ENCODE measurements around the gene FAAP20.

The FAAP20 gene

GRCh38 chr1:2202843-2203601 lies 8.4 kb upstream of the FAAP20 start:
- peaks cover 10% of the 10 kb centered on the region for H3K79me1 ChIP-seq (ENCODE audit: low read length)
- H3K14ac ChIP-seq (ENCODE audit: low read length) = no peak overlapping the region
- H3K36me3 ChIP-seq (ENCODE audit: control insufficient read depth in 1 of 2, insufficient read depth in 2 of 2, low read length in 2 of 2) = no peaks in the 10 kb centered on the region
- H3K4me2 ChIP-seq (ENCODE audit: low read length) = no peak overlapping the region
- no peak overlapping the region for H3K4me3 ChIP-seq (ENCODE audit: low read depth, low read length)
- no peak overlapping the region for H3K4ac ChIP-seq (ENCODE audit: low read depth, low read length)
- no peak overlapping the region for H3K9ac ChIP-seq (ENCODE audit: low read length)
- no peak overlapping the region for H4K12ac ChIP-seq (ENCODE audit: low read depth, low read length)
- peaks cover 2% of the 10 kb centered on the region for H3K9me3 ChIP-seq (ENCODE audit: insufficient read depth, low read depth, low read length)
- H3K23ac ChIP-seq (ENCODE audit: low read length) = no peak overlapping the region
- no peak overlapping the region for H4K8ac ChIP-seq (ENCODE audit: low read depth, low read length)
- no peak overlapping the region for H2AK5ac ChIP-seq (ENCODE audit: low read length)
- no peak overlapping the region for H3K27ac ChIP-seq (ENCODE audit: low read depth, low read length)
- no peak for DNase-seq
- H4K91ac ChIP-seq (ENCODE audit: low read depth, low read length) = no peak overlapping the region
- H3K4me1 ChIP-seq (ENCODE audit: control insufficient read depth in 1 of 2, insufficient read depth in 2 of 2, low read length in 2 of 2) = peaks cover 13 to 15% of the 10 kb centered on the region in 2 experiments
- H2BK12ac ChIP-seq (ENCODE audit: low read length) = no peak overlapping the region
- H2AFZ ChIP-seq (ENCODE audit: insufficient read depth, low read length, poor library complexity) = no peak overlapping the region
- no CpG with 5 or more reads among the region's 15 CpGs for WGBS (ENCODE audit: extremely low coverage, insufficient coverage, insufficient read length)
- H3K18ac ChIP-seq (ENCODE audit: low read length) = no peak overlapping the region
- peaks cover 6% of the 10 kb centered on the region for H3K79me2 ChIP-seq (ENCODE audit: control insufficient read depth, insufficient read depth, low read length, poor library complexity)
- no peak overlapping the region for H2BK120ac ChIP-seq (ENCODE audit: insufficient read depth, low read length, poor library complexity)
- no peak overlapping the region for H2BK5ac ChIP-seq (ENCODE audit: low read depth, low read length, poor library complexity)
- no peaks in the 10 kb centered on the region for H3K27me3 ChIP-seq (ENCODE audit: insufficient read depth, low read length)

DNA sequence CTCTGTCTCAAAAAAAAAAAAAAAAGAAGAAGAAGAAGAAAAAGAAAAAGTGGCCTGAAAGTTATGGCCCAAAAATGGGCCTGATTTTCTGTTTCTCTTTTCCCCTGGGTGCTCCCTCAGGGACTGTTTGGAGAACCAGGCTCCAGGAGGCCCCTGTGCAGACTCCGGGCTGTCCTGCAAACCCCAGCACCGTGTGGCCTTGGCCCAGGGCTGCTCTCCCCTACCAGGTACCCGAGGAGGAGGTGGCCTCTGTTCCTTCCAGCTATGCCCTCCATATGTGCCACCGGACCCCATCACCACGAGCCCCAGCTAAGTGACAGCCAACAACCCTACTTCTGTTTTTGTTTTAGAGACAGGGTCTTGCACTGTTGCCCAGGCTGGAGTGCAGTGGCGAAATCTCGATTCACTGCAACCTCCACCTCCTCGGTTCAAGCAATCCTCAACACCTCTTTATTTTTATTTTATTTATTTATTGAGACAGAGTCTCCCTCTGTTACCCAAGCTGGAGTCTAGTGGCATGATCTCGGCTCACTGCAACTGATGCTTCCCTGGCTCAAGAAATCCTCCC lies 7.5 kb upstream of the FAAP20 start:
- no peak overlapping the region for H3K23ac ChIP-seq (ENCODE audit: low read length)
- H4K12ac ChIP-seq (ENCODE audit: low read depth, low read length) = no peak overlapping the region
- no peak overlapping the region for H2BK120ac ChIP-seq (ENCODE audit: insufficient read depth, low read length, poor library complexity)
- no peaks in the 10 kb centered on the region for H3K36me3 ChIP-seq (ENCODE audit: control insufficient read depth in 1 of 2, insufficient read depth in 2 of 2, low read length in 2 of 2)
- H3K27me3 ChIP-seq (ENCODE audit: insufficient read depth, low read length) = no peaks in the 10 kb centered on the region
- peaks cover 2% of the 10 kb centered on the region for H3K9me3 ChIP-seq (ENCODE audit: insufficient read depth, low read depth, low read length)
- no peak overlapping the region for H3K18ac ChIP-seq (ENCODE audit: low read length)
- H3K79me1 ChIP-seq (ENCODE audit: low read length) = peaks cover 10% of the 10 kb centered on the region
- H3K4me3 ChIP-seq (ENCODE audit: low read depth, low read length) = no peak overlapping the region
- no peak overlapping the region for H3K4me2 ChIP-seq (ENCODE audit: low read length)
- no peak overlapping the region for H3K9ac ChIP-seq (ENCODE audit: low read length)
- peaks cover 6% of the 10 kb centered on the region for H3K79me2 ChIP-seq (ENCODE audit: control insufficient read depth, insufficient read depth, low read length, poor library complexity)
- peaks cover 13 to 15% of the 10 kb centered on the region in 2 experiments for H3K4me1 ChIP-seq (ENCODE audit: control insufficient read depth in 1 of 2, insufficient read depth in 2 of 2, low read length in 2 of 2)
- H3K27ac ChIP-seq (ENCODE audit: low read depth, low read length) = no peak overlapping the region
- no peak for DNase-seq
- no peak overlapping the region for H4K91ac ChIP-seq (ENCODE audit: low read depth, low read length)
- H2BK12ac ChIP-seq (ENCODE audit: low read length) = no peak overlapping the region
- no peak overlapping the region for H2BK5ac ChIP-seq (ENCODE audit: low read depth, low read length, poor library complexity)
- no peak overlapping the region for H3K4ac ChIP-seq (ENCODE audit: low read depth, low read length)
- H3K14ac ChIP-seq (ENCODE audit: low read length) = no peak overlapping the region
- H2AK5ac ChIP-seq (ENCODE audit: low read length) = no peak overlapping the region
- no peak overlapping the region for H4K8ac ChIP-seq (ENCODE audit: low read depth, low read length)
- WGBS (ENCODE audit: extremely low coverage, insufficient coverage, insufficient read length) = no CpG with 5 or more reads among the region's 9 CpGs
- H2AFZ ChIP-seq (ENCODE audit: insufficient read depth, low read length, poor library complexity) = no peak overlapping the region

DNA sequence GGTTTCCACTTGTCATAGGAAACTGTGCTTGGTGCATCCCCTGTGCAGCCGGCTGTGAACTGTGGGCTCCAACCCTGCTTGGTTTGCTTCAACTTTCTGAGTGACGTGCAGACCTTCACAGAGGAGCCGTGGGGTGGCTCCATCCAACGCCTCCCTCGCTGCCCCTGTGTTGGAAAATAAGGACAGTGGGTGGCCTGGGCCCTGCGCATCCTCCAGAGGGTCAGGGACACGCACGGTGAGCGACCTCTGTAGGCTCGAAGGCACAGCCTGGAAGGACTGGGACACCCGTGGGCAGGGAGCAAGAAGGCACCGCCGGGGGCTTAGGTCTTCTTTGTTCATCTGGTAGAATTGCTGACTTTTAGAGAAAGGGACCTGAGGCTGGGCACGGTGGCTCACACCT lies 6.5 kb upstream of the FAAP20 start:
- H3K27ac ChIP-seq (ENCODE audit: low read depth, low read length) = no peak overlapping the region
- no peak overlapping the region for H2BK120ac ChIP-seq (ENCODE audit: insufficient read depth, low read length, poor library complexity)
- no peak overlapping the region for H4K91ac ChIP-seq (ENCODE audit: low read depth, low read length)
- H3K9ac ChIP-seq (ENCODE audit: low read length) = no peak overlapping the region
- H2AFZ ChIP-seq (ENCODE audit: insufficient read depth, low read length, poor library complexity) = no peak overlapping the region
- no peaks in the 10 kb centered on the region for H3K27me3 ChIP-seq (ENCODE audit: insufficient read depth, low read length)
- H3K36me3 ChIP-seq (ENCODE audit: control insufficient read depth in 1 of 2, insufficient read depth in 2 of 2, low read length in 2 of 2) = no peaks in the 10 kb centered on the region
- WGBS (ENCODE audit: extremely low coverage, insufficient coverage, insufficient read length) = no CpG with 5 or more reads among the region's 14 CpGs
- no peak overlapping the region for H3K14ac ChIP-seq (ENCODE audit: low read length)
- peaks cover 6% of the 10 kb centered on the region for H3K79me2 ChIP-seq (ENCODE audit: control insufficient read depth, insufficient read depth, low read length, poor library complexity)
- H4K8ac ChIP-seq (ENCODE audit: low read depth, low read length) = no peak overlapping the region
- no peak for DNase-seq
- peaks cover 10% of the 10 kb centered on the region for H3K79me1 ChIP-seq (ENCODE audit: low read length)
- H2BK12ac ChIP-seq (ENCODE audit: low read length) = no peak overlapping the region
- H2BK5ac ChIP-seq (ENCODE audit: low read depth, low read length, poor library complexity) = no peak overlapping the region
- H3K18ac ChIP-seq (ENCODE audit: low read length) = no peak overlapping the region
- no peak overlapping the region for H3K23ac ChIP-seq (ENCODE audit: low read length)
- no peak overlapping the region for H3K4me2 ChIP-seq (ENCODE audit: low read length)
- H3K4me3 ChIP-seq (ENCODE audit: low read depth, low read length) = no peak overlapping the region
- H3K4ac ChIP-seq (ENCODE audit: low read depth, low read length) = no peak overlapping the region
- peaks cover 13 to 15% of the 10 kb centered on the region in 2 experiments for H3K4me1 ChIP-seq (ENCODE audit: control insufficient read depth in 1 of 2, insufficient read depth in 2 of 2, low read length in 2 of 2)
- peaks cover 2% of the 10 kb centered on the region for H3K9me3 ChIP-seq (ENCODE audit: insufficient read depth, low read depth, low read length)
- H4K12ac ChIP-seq (ENCODE audit: low read depth, low read length) = no peak overlapping the region
- no peak overlapping the region for H2AK5ac ChIP-seq (ENCODE audit: low read length)

DNA sequence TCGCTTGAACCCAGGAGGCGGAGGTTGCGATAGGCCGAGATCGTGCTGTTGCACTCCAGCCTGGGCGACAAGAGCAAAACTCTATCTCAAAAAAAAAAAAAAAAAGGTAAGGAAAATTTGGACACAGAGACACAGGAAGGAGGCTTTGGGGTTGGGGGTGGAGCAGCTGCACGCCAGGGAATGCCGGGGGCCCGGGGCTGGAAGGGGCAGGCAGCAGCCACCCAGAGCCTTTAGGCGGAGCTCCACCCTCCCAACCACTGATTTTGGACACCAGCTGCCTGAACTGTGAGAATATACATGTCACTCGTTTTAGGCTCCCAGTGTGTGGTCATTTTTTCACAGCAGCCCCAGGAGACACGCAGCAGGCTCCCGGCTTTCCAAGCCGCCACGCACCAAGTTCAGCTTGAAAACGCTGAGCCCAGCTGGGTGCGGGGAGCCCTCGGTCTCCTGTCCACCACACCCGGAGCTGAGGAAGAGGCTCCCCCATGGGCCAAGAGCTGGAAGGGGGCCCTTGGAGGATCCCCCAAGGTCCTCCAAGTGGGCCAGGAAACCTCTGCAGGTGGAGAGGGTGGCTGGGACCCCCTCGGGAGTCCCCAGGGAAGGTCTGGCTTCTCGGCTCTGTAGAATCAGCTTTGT lies 5.9 kb upstream of the FAAP20 start:
- H3K23ac ChIP-seq (ENCODE audit: low read length) = no peak overlapping the region
- peaks cover 8 to 10% of the 10 kb centered on the region in 2 experiments for H3K4me1 ChIP-seq (ENCODE audit: control insufficient read depth in 1 of 2, insufficient read depth in 2 of 2, low read length in 2 of 2)
- H3K27me3 ChIP-seq (ENCODE audit: insufficient read depth, low read length) = no peaks in the 10 kb centered on the region
- no peak overlapping the region for H3K18ac ChIP-seq (ENCODE audit: low read length)
- H3K27ac ChIP-seq (ENCODE audit: low read depth, low read length) = no peak overlapping the region
- no peaks in the 10 kb centered on the region for H3K36me3 ChIP-seq (ENCODE audit: control insufficient read depth in 1 of 2, insufficient read depth in 2 of 2, low read length in 2 of 2)
- no peak overlapping the region for H4K91ac ChIP-seq (ENCODE audit: low read depth, low read length)
- no peak overlapping the region for H3K14ac ChIP-seq (ENCODE audit: low read length)
- no peak overlapping the region for H2AK5ac ChIP-seq (ENCODE audit: low read length)
- no CpG with 5 or more reads among the region's 21 CpGs for WGBS (ENCODE audit: extremely low coverage, insufficient coverage, insufficient read length)
- no peak for DNase-seq
- H3K4me3 ChIP-seq (ENCODE audit: low read depth, low read length) = no peak overlapping the region
- H2BK120ac ChIP-seq (ENCODE audit: insufficient read depth, low read length, poor library complexity) = no peak overlapping the region
- H4K12ac ChIP-seq (ENCODE audit: low read depth, low read length) = no peak overlapping the region
- peaks cover 4% of the 10 kb centered on the region for H3K79me2 ChIP-seq (ENCODE audit: control insufficient read depth, insufficient read depth, low read length, poor library complexity)
- H3K9ac ChIP-seq (ENCODE audit: low read length) = no peak overlapping the region
- no peak overlapping the region for H2BK5ac ChIP-seq (ENCODE audit: low read depth, low read length, poor library complexity)
- H4K8ac ChIP-seq (ENCODE audit: low read depth, low read length) = no peak overlapping the region
- no peak overlapping the region for H2BK12ac ChIP-seq (ENCODE audit: low read length)
- peaks cover 2% of the 10 kb centered on the region for H3K9me3 ChIP-seq (ENCODE audit: insufficient read depth, low read depth, low read length)
- H3K79me1 ChIP-seq (ENCODE audit: low read length) = peaks cover 9% of the 10 kb centered on the region
- no peak overlapping the region for H3K4ac ChIP-seq (ENCODE audit: low read depth, low read length)
- no peak overlapping the region for H3K4me2 ChIP-seq (ENCODE audit: low read length)
- no peak overlapping the region for H2AFZ ChIP-seq (ENCODE audit: insufficient read depth, low read length, poor library complexity)
